ENCODE data around the gene GJA3.
"Not testable (repeated sequence)": the region's sequence is repeated elsewhere in the genome, so short reads cannot be mapped to it uniquely, and the experiment has no call there.

GJA3 gene

GRCh38 chr13:20182231-20182846, 21.5 kb upstream of the GJA3 start:
- peak; percentile 76 for DNase-seq (ENCODE audit: low spot score)

- no peak for DNase-seq (ENCODE audit: low spot score)
Observed at GRCh38 chr13:20181188-20181587, 20.3 kb upstream of the GJA3 start.

GRCh38 chr13:20178156-20178555, 17.3 kb upstream of the GJA3 start:
- no peak for DNase-seq (ENCODE audit: low spot score)

GRCh38 chr13:20177049-20177831, 16.4 kb upstream of the GJA3 start:
- no peak for DNase-seq (ENCODE audit: low spot score)

- no peak for DNase-seq (ENCODE audit: low spot score)
Observed at GRCh38 chr13:20175907-20176652, 15.2 kb upstream of the GJA3 start.

GRCh38 chr13:20175406-20175794, 14.5 kb upstream of the GJA3 start:
- DNase-seq (ENCODE audit: low spot score): no peak

GRCh38 chr13:20174656-20175405, 14.0 kb upstream of the GJA3 start:
- DNase-seq (ENCODE audit: low spot score): peak; percentile 93

GRCh38 chr13:20173116-20173746, 12.4 kb upstream of the GJA3 start:
- no peak for DNase-seq (ENCODE audit: low spot score)

GRCh38 chr13:20171364-20171763, 10.5 kb upstream of the GJA3 start:
- DNase-seq (ENCODE audit: low spot score): no peak

- no peak for DNase-seq (ENCODE audit: low spot score)
Observed at GRCh38 chr13:20170921-20171320, 10.1 kb upstream of the GJA3 start.

- no peak for DNase-seq (ENCODE audit: low spot score)
Observed at GRCh38 chr13:20168396-20168795, 7.5 kb upstream of the GJA3 start.

GRCh38 chr13:20165417-20166257, 4.8 kb upstream of the GJA3 start:
- no peak for DNase-seq (ENCODE audit: low spot score)

GRCh38 chr13:20161951-20162300, 1.1 kb upstream of the GJA3 start:
- no peak for DNase-seq (ENCODE audit: low spot score)

GRCh38 chr13:20161275-20161950, 561 bp upstream of the GJA3 start:
- DNase-seq (ENCODE audit: low spot score): no peak

- DNase-seq (ENCODE audit: low spot score): no peak
Observed at GRCh38 chr13:20159646-20160305, 1.1 kb downstream of the GJA3 start.

- no peak for DNase-seq (ENCODE audit: low spot score)
Observed at GRCh38 chr13:20157151-20157796, 3.6 kb downstream of the GJA3 start.

- DNase-seq (ENCODE audit: low spot score): no peak
Observed at GRCh38 chr13:20156702-20157101, 4.2 kb downstream of the GJA3 start.

- DNase-seq (ENCODE audit: low spot score): not testable (repeated sequence)
Observed at GRCh38 chr13:20153290-20153689, 7.6 kb downstream of the GJA3 start.

GRCh38 chr13:20151612-20152011, 9.2 kb downstream of the GJA3 start:
- no peak for DNase-seq (ENCODE audit: low spot score)
